Measurements from ENCODE around the gene STXBP2.

GRCh38 chr19:7614859-7615741 lies 21.8 kb upstream of the STXBP2 start:
- TF ChIP-seq EZH2 (IDR thresholded peaks at IDR 0.05; ENCODE audit: insufficient read depth, poor library complexity, severe bottlenecking), result no peak
- TF ChIP-seq EZH2phosphoT487 (IDR thresholded peaks at IDR 0.05; ENCODE audit: insufficient read depth, low read depth), result no peak
